Breast epithelium (tissue), 3 donors: ENCODE data around the gene HOXC11.

Experiments
- CTCF ChIP-seq, 3 donors: fragments of 450-650 bp; IDR thresholded peaks; one replicate each; pipeline ENCODE4 v1.5.1; 2016 to 2017; ENCODE audit warnings: antibody characterized with exemption in 3 of 3, mild to moderate bottlenecking in 3 of 3, moderate library complexity in 3 of 3
- POLR2A ChIP-seq: fragments of 450-650 bp; IDR thresholded peaks from one replicate; pipeline ENCODE4 v1.6.1; 2016; ENCODE audit warnings: antibody characterized with exemption, mild to moderate bottlenecking, moderate library complexity
- POLR2AphosphoS5 ChIP-seq, 3 donors: sonication (generic); formaldehyde crosslinking; IDR thresholded peaks; one replicate each; pipeline ENCODE4 v1.6.1; 2017; ENCODE audit warnings: antibody characterized with exemption in 3 of 3

- no peak for TF ChIP-seq CTCF (IDR thresholded peaks at IDR 0.05)
- no peak for TF ChIP-seq POLR2AphosphoS5 (IDR thresholded peaks at IDR 0.05)
- TF ChIP-seq POLR2A, result no peak
Observed at GRCh38 chr12:54014377-54015017, 41.6 kb downstream of the HOXC11 start.
